Fibroblast of upper back skin (primary cell): Measurements from ENCODE around the gene DTD1.
A peak's percentile ranks its signal among the peaks of the same experiment; 100 is the strongest.

Experiments
- DNase-seq: peaks from one replicate; pipeline ENCODE4 v3.0.0-alpha.2; 2013

Gene DTD1

GRCh38 chr20:18802012-18802634 lies 214.3 kb downstream of the DTD1 start:
- no peak for DNase-seq

- peak; percentile 65 for DNase-seq
Measured at GRCh38 chr20:18805881-18806280, 218.0 kb downstream of the DTD1 start.

- DNase-seq = no peak
Measured at GRCh38 chr20:18808712-18809111, 220.9 kb downstream of the DTD1 start.

GRCh38 chr20:18811186-18811585 lies 223.3 kb downstream of the DTD1 start:
- DNase-seq = no peak

- no peak for DNase-seq
Measured at GRCh38 chr20:18811904-18812303, 224.1 kb downstream of the DTD1 start.

- no peak for DNase-seq
Measured at GRCh38 chr20:18813483-18813882, 225.6 kb downstream of the DTD1 start, which contains the start of gene SCP2D1. TSS of gene SCP2D1 (plus strand) at chr20:18813783. CDS start at chr20:18813816, 33 bp downstream.

- no peak for DNase-seq
Measured at GRCh38 chr20:18815194-18815942, 227.5 kb downstream of the DTD1 start.
